Measurements from ENCODE around the gene ZPBP. TPM values are rescaled to one million over a fixed set of nuclear protein-coding genes. Genes with fewer than 3 reads are reported as not detected.
"Not testable (repeated sequence)": the region's sequence is repeated elsewhere in the genome, so short reads cannot be mapped to it uniquely, and the experiment has no call there.

Gene ZPBP
- not detected for polyA plus RNA-seq (2013, experiment 1 of 2; ENCODE audit: insufficient read length)
- polyA plus RNA-seq (2013, experiment 2 of 2; ENCODE audit: insufficient read length) = not detected

DNA sequence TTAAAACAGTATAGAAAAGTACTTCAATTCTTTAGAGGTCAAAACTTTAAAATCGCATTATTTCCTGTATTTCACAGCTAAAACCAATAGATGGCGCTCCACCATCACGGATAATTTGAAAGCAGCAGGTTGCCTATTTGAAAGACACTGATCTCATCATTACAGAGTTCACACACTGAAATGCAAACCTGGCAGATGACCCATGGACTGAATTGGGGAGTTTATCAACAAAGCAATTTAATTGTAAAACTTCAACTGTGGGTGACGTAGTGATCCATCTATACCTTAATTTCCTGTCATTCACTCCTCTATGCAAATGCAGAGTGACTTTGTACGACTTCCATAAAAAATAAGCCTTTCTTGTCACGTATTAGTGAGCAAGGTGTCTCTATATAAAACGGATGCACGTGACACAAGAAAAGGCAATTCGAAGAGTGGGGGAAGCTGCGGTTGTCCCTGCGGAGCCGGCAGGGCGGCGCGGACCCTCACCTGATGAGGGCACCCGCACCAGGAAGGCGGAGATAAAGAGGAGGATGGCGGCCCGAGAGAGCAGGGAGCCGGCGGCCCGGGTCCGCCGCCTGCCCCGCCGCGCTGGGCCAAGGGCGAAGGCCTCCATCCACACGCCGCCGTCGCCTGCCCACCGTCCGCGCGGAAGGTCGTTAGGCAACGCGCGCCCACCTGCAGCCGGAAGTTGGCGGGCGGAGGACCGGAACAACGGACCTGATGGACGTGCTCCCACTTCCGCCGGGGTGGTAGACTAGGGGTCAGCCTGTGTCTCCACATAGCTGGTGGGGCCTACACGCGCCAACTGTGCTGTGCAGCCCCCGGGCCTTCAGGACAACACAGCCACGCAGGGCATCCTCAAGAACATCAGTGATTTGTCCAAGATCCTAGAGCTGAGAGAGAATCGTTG lies at the start of gene ZPBP:
TSS of gene ZPBP (minus strand) at position 668 of the 913 bp plus-strand sequence. CDS start at position 616, 52 bp downstream.
- DNase-seq = peak; percentile 24

GRCh38 chr7:50142425-50143017 lies 49.5 kb upstream of the ZPBP start:
- peak; percentile 20 for DNase-seq

DNA sequence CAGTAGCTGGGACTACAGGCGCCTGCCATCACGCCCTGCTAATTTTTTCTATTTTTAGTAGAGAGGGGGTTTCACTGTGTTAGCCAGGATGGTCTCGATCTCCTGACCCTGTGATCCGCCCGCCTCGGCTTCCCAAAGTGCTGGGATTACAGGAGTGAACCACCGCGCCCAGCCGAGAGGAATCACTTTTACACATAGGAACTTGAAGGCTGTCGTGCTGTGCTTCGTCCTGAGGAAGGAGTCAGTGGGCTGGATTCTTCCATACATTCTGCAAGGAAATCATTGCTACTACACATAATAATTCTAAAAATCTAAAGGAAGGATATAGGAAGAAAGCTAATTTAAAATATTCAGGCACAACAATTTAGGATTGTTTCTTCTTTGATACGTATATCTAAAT lies 48.8 kb upstream of the ZPBP start:
- no peak for DNase-seq

DNA sequence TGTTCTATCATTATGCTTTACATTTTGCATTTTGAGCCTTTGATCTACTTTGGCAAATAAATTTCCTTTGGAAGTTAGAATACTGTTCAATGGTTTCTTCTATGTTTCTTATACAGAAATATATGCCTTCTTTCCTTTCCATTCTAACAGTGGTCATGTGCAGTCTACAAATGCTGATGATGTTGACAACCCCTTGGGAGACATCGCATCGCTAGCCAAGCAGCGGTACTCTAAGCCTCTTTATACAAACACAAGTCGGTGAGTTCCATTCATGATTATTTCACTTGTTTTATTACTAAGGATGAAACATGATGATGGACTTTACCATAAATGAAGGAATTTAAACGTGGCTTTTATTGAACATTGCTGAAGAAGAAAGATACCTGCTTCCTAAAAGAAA lies 48.1 kb upstream of the ZPBP start:
- no peak for DNase-seq

- no peak for DNase-seq
Measured at GRCh38 chr7:50140688-50141087, 47.6 kb upstream of the ZPBP start.

DNA sequence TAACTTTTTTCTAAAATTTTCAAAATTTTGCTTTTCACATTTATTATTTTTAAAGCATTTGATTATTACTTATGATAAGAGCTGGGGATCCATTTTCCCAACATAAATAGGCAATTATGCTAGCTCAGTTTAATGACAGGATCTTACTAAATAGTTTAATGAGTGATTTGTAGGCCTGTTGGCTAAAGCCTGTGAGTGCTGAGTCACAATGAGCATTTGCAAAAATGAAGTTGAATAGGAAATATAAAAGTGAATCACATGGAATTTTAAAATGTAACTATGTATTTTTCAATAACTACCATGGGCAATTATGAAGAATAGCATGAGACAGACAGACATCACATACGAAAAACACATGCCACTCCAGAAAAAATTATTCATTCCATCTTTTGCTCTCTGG lies 45.1 kb upstream of the ZPBP start:
- no peak for DNase-seq

- no peak for DNase-seq
Measured at GRCh38 chr7:50125766-50126165, 32.7 kb upstream of the ZPBP start.

GRCh38 chr7:50121286-50121685 lies 28.2 kb upstream of the ZPBP start:
- DNase-seq = no peak

DNA sequence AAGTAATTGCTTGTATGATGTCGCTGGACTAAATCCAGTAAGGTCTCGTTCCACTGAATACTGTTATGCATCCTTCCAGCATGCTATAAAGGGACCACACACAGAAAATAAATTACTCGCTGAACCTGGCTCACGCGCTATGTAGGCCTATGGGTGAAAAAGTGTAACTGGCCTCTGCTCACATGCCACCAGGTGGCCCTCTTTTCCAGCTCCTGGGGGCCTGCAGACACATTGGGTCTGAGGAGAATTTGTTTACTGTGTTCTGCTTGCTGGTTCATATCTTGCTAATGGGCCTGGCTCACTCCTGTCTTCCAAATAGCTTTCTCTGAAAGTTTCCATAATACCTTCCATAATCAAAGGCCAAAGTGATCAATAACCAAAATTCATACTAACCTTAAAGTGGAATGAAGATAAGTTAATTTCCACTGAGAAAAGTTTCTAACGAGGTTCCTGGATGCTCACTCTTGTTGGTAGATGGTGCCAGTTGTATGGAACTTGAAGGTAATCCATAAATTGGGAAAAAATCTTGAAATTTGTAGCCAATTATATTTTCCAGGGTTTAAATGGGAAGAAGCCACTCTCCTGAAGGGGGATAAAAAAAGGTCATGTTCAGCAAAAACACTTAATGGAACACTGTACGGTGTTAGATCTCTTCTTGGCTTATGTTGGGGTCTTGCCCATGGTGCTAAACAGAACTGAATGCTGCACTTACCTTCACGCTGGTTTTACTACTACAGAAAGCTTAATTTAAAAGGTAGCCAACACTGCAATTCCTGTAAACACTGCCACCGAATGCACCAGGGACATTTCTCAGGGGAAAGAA lies 27.0 kb upstream of the ZPBP start:
- DNase-seq = no peak

- DNase-seq = no peak
Measured at GRCh38 chr7:50112250-50112649, 19.2 kb upstream of the ZPBP start.

GRCh38 chr7:50101873-50102272 lies 8.8 kb upstream of the ZPBP start:
- no peak for DNase-seq

DNA sequence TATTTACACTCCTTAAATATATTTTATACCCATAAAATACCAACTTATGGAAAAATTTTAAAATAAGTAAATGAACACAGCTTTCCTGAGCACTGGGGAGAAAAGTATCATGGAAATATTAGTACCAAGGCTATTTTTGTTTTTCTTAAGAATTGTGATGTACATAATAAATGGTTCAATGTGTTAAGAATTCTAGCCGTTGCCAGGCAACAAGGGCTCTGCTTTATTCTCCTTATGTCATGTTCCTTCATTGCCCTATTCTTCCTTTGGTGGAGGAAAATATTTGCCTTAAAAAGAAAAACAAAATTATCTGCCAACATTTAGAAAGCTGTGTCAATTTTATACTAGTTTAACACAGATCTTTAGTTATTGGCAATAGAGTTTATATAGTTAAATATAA lies 2.6 kb upstream of the ZPBP start:
- no peak for DNase-seq

GRCh38 chr7:50088463-50089129 lies 4.5 kb downstream of the ZPBP start:
- DNase-seq = no peak

- no peak for DNase-seq
Measured at GRCh38 chr7:50085344-50085743, 7.7 kb downstream of the ZPBP start.

DNA sequence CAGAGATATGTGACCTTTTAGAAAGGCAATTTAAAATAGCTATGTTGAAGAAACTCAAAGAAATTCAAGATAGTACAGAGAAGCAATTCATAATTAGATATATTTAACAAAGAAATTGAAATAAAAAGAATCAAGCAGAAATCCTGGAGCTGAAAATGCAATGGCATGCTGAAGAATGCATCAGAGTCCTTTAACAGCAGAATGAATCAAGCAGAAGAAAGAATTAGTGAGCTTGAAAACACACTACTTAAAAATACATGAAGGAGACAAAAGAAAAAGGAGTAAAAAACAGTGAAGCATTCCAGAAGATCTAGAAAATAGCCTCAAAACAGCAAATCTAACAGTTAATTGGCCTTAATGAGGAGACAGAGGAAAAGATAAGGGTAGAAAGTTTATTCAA lies 20.0 kb downstream of the ZPBP start:
- no peak for DNase-seq

- no peak for DNase-seq
Measured at GRCh38 chr7:50069613-50070012, 23.4 kb downstream of the ZPBP start.

DNA sequence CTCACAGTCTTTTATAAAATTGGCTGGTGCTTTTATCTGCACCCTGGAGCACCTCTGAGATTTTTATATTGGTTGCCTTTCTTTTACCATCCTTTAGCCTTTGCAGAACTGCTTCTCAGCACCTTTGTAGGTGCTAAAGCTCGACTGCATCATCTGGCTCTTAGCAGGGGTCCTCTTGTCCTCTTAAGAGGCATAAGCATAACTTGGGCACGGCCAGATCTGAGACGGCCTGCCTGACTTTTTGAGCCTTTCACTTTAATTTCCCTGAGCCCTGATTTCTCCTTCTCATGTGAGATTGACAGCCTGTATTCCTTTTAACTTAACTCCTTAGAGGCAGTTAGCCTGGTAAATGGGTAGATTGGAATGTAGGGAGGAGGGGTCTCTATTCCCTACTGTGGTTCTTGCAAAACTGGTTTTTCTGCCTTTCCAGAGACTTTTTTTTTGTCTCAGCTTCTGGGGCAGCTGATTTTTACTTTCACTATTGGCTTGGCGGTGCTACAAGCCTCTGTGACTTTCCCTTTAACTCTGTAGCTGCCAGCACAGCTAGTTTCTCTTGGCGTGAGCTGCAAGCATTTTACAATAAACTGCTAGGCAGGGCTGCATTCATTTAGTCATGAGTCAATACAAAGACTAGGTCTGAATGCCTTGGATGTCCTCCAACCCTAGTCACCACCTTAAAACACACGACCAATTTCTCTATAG lies 24.0 kb downstream of the ZPBP start:
- peak; percentile 41 for DNase-seq

DNA sequence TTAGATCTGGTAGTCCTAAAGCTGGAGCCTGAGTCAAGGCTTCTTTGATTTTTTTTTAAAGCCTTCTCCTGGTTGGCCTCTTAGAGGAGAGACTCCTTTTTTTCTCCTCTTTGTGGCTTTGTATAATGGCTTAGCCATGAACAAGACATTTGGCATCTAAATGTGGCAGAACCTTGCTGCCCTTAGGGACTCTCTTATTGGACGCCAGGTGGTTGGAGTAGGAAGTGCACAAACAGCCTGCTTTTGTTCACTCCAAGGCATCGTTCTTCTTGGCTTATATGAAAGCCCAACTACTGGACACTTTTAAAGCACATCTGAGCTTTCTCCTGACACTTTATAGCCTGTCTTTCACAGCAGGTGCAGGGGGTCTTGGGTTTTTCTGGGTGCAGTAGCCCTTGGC lies 25.0 kb downstream of the ZPBP start:
- no peak for DNase-seq

DNA sequence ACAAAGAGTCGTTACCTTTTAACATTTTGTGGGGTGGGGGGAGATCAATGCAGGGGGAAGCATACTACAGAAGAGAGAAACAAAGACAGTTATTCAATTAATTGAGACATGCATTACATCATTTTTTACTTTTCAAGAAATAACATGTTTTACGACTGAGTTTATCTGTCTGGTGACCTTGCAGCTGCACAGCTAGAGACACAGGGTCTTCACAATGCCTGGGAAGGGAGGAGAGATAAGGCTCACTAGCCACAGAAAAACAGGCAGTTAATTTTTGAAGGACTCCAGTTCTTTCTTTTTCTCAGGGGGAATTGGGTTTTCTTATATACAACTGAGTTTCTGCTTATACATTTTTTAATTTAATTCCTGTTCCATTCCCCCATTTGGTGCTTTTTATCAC lies 30.1 kb downstream of the ZPBP start:
- no peak for DNase-seq

- DNase-seq = no peak
Measured at GRCh38 chr7:50056131-50056530, 36.9 kb downstream of the ZPBP start.

DNA sequence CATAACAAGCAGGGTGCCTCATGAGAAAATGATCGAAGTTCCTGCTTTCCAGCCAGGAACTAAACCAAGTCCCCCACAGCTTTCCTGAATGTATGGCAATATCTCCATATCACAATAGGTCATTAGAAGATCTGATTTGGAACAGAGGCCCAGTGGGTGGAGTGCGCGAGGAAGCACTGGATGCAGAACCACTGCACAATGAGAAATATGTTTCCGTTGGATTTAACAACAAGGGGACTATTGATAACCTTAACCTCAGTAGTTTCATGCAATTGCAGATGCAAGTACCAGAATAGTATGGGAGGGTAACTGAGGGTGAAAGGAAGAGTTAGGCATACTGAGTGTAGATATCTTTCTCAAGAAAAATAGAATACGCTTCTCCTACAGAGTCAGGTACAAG lies 45.3 kb downstream of the ZPBP start:
- no peak for DNase-seq

GRCh38 chr7:50041165-50041564 lies 51.9 kb downstream of the ZPBP start:
- DNase-seq = not testable (repeated sequence)

All from fibroblast of skin of back (primary cell).